A549 treated with ZK216348 at 1 μM for 4 hours (cell line): ENCODE data around the gene TMEM167A. TPM values are rescaled to one million over a fixed set of nuclear protein-coding genes. Genes with fewer than 3 reads are reported as not detected.

ENCODE experiments used
- total RNA-seq: library from RNA; stranded (reverse); fragments of 200-300 nt; extraction: Qiagen RNA extraction; gene quantifications from 5 replicates; pipeline ENCODE4 v1.2.3, GENCODE V29; 2022; ENCODE audit warnings: low read depth

TMEM167A gene, protein sequence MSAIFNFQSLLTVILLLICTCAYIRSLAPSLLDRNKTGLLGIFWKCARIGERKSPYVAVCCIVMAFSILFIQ
- total RNA-seq = 59.7 to 80.0 TPM (median 70.0 TPM) in 5 replicates

GRCh38 chr5:83076742-83077661 is at the start of gene TMEM167A, which contains the start of gene XRCC4:
TSS of gene TMEM167A (minus strand) at chr5:83077394. CDS start at chr5:83077323, 71 bp downstream.
TSS of gene XRCC4 (plus strand) at chr5:83077547. CDS start at chr5:83104920, 27,373 bp downstream.

Other genes starting within 250 kb of the TMEM167A start
- 8.3 to 15.5 TPM (median 11.1 TPM) in 5 replicates for gene XRCC4, start 153 bp upstream of the TMEM167A start, total RNA-seq